ENCODE data around the gene FBXW8.

GRCh38 chr12:117036046-117036445 lies 125.3 kb downstream of the FBXW8 start:
- TF ChIP-seq FOXJ3 (CRISPR knock-in tag; IDR thresholded peaks at IDR 0.05; ENCODE audit: borderline replicate concordance) (no peak), CTCF (IDR thresholded peaks at IDR 0.05) (no peak), ZNF281 (CRISPR knock-in tag; IDR thresholded peaks at IDR 0.05) (no peak), FOXP4 (CRISPR knock-in tag; IDR thresholded peaks at IDR 0.05) (no peak), MAX (CRISPR knock-in tag; IDR thresholded peaks at IDR 0.05) (no peak), ZBTB43 (CRISPR knock-in tag; IDR thresholded peaks at IDR 0.05) (no peak), CDX4 (CRISPR knock-in tag; IDR thresholded peaks at IDR 0.05; ENCODE audit: borderline replicate concordance) (no peak)

All from WTC11 (cell line).